Stimulated activated naive CD8-positive, alpha-beta T cell treated with anti-CD3 and anti-CD28 coated beads, Interleukin-15, Interleukin-2, amounts not matched to agents 100 ng/mL and 50 ng/mL, for 24 hours (primary cell): Measurements from ENCODE around the gene SMPD1.
"Not testable (repeated sequence)": the region's sequence is repeated elsewhere in the genome, so short reads cannot be mapped to it uniquely, and the experiment has no call there.

Experiments
- H3K27ac Mint-ChIP-seq: one replicate; pipeline ENCODE4 v1.8.0; 2021; ENCODE audit warnings: mild to moderate bottlenecking, mixed read lengths
- H3K27me3 Mint-ChIP-seq: one replicate; pipeline ENCODE4 v1.8.0; 2021; ENCODE audit warnings: mixed read lengths
- H3K36me3 Mint-ChIP-seq: one replicate; pipeline ENCODE4 v1.8.0; 2021; ENCODE audit warnings: low read depth, mixed read lengths
- H3K4me1 Mint-ChIP-seq: one replicate; pipeline ENCODE4 v1.8.0; 2021; ENCODE audit warnings: low read depth, mixed read lengths
- H3K4me3 Mint-ChIP-seq: one replicate; pipeline ENCODE4 v1.8.0; 2021; ENCODE audit warnings: mild to moderate bottlenecking, mixed read lengths
- H3K9me3 Mint-ChIP-seq: one replicate; pipeline ENCODE4 v1.8.0; 2021; ENCODE audit warnings: mixed read lengths

Gene SMPD1

DNA sequence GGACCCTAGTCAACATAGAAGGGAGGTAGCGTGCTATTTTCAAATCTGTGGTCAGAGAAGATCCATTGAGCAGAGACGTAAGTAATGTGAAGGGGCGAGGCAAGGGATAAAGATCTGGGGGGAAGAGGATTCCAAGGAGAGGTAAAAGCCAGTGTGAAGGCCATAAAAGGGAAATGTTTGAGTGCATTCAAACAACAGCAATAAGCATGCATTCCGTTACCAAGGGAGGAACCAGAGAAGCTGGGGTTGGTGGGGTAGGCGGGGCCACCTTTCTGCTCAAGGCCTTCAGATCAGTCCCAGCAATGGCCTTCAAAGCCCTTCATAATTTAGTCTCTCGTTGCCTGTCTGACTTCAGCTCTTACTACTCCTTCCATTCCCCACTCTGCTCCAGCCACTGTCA is 18.4 kb upstream of the SMPD1 start:
- Mint-ChIP-seq H3K9me3 (no peaks in the 10 kb centered on the region), H3K36me3 (no peaks in the 10 kb centered on the region)

GRCh38 chr11:6377902-6378639 is 12.2 kb upstream of the SMPD1 start:
- Mint-ChIP-seq H3K4me1 (peaks cover 26% of the 10 kb centered on the region), H3K27me3 (no peaks in the 10 kb centered on the region), H3K4me3 (no peak overlapping the region), H3K27ac (no peak overlapping the region), H3K36me3 (no peaks in the 10 kb centered on the region), H3K9me3 (no peaks in the 10 kb centered on the region)

More for the DNA sequence above, 18.4 kb upstream of the SMPD1 start:
- Mint-ChIP-seq H3K27me3 (no peaks in the 10 kb centered on the region), H3K27ac (no peak overlapping the region), H3K4me3 (no peak overlapping the region), H3K4me1 (peaks cover 4% of the 10 kb centered on the region)

DNA sequence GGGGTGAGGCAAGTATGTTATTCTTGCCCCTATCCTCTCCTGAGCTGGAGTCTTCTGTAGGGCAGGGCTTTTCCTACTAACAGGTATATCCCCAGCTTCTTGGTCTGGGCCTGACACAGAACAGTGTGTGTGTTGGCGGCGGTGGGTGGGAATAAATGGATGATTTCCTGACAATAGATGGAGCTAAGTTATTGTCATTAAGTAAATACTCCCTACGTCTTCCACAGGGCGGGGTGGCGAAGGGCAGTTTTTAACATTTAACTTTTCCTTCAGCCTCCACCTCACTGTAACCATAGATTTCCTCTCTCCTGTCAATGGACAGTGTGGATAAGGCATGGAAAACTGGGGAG is 11.7 kb upstream of the SMPD1 start:
- Mint-ChIP-seq H3K9me3 (no peaks in the 10 kb centered on the region), H3K27me3 (no peaks in the 10 kb centered on the region), H3K4me1 (peaks cover 26% of the 10 kb centered on the region), H3K4me3 (no peak overlapping the region), H3K36me3 (no peaks in the 10 kb centered on the region), H3K27ac (no peak overlapping the region)

- Mint-ChIP-seq H3K4me1 (peaks cover 14% of the 10 kb centered on the region), H3K9me3 (no peaks in the 10 kb centered on the region), H3K27ac (no peak overlapping the region), H3K36me3 (no peaks in the 10 kb centered on the region), H3K4me3 (no peak overlapping the region), H3K27me3 (no peaks in the 10 kb centered on the region)
Observed at GRCh38 chr11:6385046-6385777, 5.1 kb upstream of the SMPD1 start.

GRCh38 chr11:6387811-6388599 is 2.3 kb upstream of the SMPD1 start:
- Mint-ChIP-seq H3K4me3 (no peak overlapping the region), H3K27me3 (no peaks in the 10 kb centered on the region), H3K4me1 (peaks cover 36% of the 10 kb centered on the region), H3K27ac (no peak overlapping the region), H3K36me3 (peaks cover 5% of the 10 kb centered on the region), H3K9me3 (no peaks in the 10 kb centered on the region)

- Mint-ChIP-seq H3K27me3 (no peaks in the 10 kb centered on the region), H3K27ac (no peak overlapping the region), H3K9me3 (no peaks in the 10 kb centered on the region), H3K4me3 (no peak overlapping the region), H3K4me1 (peaks cover 38% of the 10 kb centered on the region), H3K36me3 (peaks cover 7% of the 10 kb centered on the region)
Observed at GRCh38 chr11:6388748-6389147, 1.5 kb upstream of the SMPD1 start.

DNA sequence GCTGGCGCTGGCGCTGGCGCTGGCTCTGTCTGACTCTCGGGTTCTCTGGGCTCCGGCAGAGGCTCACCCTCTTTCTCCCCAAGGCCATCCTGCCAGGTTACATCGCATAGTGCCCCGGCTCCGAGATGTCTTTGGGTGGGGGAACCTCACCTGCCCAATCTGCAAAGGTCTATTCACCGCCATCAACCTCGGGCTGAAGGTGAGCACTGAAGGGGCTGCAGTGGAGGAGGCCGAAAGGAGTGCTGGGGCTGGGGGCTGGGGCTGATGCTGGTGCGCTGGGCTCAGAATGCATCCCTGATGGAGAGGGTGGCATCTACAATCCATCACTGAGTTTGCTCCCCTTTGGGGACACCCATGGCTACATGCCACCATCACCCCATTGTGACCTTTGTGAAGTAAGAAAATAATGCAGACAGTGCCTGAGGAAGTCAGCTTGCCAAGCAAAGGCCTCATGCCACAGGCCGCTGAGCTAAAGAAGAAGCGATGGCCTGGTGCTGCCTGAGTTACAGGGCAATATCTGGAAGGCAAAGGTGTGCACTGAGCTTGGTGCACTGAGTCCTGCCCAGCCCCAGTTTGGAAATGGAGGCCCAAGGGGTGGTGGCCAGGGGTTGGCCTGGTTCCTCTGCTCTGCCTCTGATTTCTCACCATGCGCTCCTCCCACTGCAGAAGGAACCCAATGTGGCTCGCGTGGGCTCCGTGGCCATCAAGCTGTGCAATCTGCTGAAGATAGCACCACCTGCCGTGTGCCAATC is 620 bp downstream of the SMPD1 start:
- Mint-ChIP-seq H3K27ac (peak overlapping the region; percentile 75), H3K4me3 (peak overlapping the region; percentile 84), H3K9me3 (no peaks in the 10 kb centered on the region)

DNA sequence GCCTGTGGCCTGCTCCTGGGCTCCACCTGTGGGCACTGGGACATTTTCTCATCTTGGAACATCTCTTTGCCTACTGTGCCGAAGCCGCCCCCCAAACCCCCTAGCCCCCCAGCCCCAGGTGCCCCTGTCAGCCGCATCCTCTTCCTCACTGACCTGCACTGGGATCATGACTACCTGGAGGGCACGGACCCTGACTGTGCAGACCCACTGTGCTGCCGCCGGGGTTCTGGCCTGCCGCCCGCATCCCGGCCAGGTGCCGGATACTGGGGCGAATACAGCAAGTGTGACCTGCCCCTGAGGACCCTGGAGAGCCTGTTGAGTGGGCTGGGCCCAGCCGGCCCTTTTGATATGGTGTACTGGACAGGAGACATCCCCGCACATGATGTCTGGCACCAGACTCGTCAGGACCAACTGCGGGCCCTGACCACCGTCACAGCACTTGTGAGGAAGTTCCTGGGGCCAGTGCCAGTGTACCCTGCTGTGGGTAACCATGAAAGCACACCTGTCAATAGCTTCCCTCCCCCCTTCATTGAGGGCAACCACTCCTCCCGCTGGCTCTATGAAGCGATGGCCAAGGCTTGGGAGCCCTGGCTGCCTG is 1.4 kb downstream of the SMPD1 start:
- Mint-ChIP-seq H3K27ac (peak overlapping the region; percentile 75), H3K27me3 (no peaks in the 10 kb centered on the region), H3K9me3 (no peaks in the 10 kb centered on the region), H3K36me3 (peaks cover 8% of the 10 kb centered on the region), H3K4me1 (peaks cover 38% of the 10 kb centered on the region), H3K4me3 (peak overlapping the region; percentile 84)

More for the DNA sequence above, 620 bp downstream of the SMPD1 start:
- Mint-ChIP-seq H3K36me3 (peaks cover 8% of the 10 kb centered on the region), H3K4me1 (peaks cover 38% of the 10 kb centered on the region), H3K27me3 (no peaks in the 10 kb centered on the region)

DNA sequence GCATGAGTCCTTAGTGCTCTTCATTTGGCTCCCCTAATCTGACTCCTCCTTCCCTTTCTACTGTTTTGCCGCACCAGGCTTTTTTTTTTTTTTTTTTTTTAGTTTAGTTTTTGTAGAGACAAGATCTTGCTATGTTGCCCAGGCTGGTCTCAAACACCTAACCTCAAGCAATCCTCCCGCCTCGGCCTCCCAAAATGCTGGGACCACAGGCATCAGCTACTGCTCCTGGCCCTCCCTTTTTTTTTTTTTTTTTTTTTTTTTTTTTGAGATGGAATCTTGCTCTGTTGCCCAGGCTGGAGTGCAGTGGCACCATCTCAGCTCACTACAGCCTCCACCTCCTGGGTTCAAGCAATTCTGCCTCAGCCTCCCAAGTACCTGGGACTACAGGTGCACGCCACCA is 2.0 kb downstream of the SMPD1 start:
- H3K9me3 Mint-ChIP-seq, H3K4me3 Mint-ChIP-seq, H3K36me3 Mint-ChIP-seq, H3K27ac Mint-ChIP-seq, H3K27me3 Mint-ChIP-seq: not testable (repeated sequence)
- H3K4me1 Mint-ChIP-seq, result peaks cover 38% of the 10 kb centered on the region

DNA sequence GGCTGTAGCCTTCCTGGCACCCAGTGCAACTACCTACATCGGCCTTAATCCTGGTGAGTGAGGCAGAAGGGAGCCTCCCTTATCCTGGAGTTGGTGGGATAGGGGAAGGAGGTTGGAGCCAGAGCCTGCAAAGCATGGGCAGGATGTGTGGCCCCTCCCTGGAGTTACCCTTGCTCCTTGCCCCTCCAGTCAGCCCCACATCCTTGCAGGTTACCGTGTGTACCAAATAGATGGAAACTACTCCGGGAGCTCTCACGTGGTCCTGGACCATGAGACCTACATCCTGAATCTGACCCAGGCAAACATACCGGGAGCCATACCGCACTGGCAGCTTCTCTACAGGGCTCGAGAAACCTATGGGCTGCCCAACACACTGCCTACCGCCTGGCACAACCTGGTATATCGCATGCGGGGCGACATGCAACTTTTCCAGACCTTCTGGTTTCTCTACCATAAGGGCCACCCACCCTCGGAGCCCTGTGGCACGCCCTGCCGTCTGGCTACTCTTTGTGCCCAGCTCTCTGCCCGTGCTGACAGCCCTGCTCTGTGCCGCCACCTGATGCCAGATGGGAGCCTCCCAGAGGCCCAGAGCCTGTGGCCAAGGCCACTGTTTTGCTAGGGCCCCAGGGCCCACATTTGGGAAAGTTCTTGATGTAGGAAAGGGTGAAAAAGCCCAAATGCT is 3.9 kb downstream of the SMPD1 start:
- Mint-ChIP-seq H3K9me3 (no peaks in the 10 kb centered on the region), H3K27ac (no peak overlapping the region), H3K4me1 (peaks cover 35% of the 10 kb centered on the region), H3K27me3 (no peaks in the 10 kb centered on the region), H3K4me3 (no peak overlapping the region), H3K36me3 (peaks cover 17% of the 10 kb centered on the region)

DNA sequence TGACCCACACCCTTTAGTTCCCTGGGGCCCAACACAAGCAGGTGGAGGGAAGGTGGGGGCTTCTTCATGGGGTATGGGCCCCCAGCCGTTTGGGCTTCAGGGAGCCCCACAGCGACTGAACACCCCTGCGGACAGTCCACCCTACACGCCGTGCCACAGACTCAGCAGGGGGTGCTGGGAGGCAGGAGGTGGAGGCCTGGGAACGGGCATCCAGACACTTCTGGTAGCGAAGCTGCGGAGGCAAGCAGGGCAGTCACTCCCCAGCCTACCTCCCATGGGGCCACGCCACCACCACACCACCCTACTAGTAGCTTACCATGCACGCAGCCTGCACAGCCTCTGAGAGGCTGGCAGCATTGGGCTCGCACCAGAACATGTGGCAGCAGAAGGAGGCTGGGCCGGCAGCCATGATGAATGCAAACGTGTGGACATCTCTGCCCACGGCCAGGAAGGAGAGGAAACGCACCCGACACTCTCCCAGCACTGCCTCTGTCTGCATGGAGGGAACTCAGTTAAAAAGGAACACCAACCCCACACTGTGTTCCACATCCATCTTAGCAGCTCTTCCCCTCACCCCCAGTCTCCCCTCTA is 5.3 kb downstream of the SMPD1 start:
- H3K36me3 Mint-ChIP-seq, result peaks cover 26% of the 10 kb centered on the region
- H3K4me3 Mint-ChIP-seq, result no peak overlapping the region
- no peaks in the 10 kb centered on the region for H3K9me3 Mint-ChIP-seq
- H3K27ac Mint-ChIP-seq, result no peak overlapping the region
- H3K27me3 Mint-ChIP-seq, result no peaks in the 10 kb centered on the region
- H3K4me1 Mint-ChIP-seq, result peaks cover 26% of the 10 kb centered on the region

DNA sequence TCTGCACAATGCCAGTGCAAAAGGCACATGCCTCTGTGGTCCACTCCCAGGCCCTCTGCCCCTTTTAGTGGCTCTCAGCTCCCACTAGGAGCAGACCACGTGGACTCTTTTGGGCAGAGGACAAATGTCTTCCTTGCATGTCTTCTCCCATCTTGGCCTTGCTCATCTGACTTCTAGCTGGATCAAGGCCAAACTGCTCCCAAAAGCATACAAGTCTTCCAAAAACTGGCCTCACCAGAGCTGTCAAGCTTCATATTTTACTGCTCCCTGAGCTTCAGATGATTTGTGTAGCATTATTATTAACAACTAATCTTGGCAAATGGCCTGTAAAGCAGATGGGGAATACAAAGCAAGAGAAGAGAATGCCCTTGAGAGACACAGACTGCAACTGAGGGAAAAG is 6.9 kb downstream of the SMPD1 start:
- H3K36me3 Mint-ChIP-seq, result peaks cover 28% of the 10 kb centered on the region
- no peaks in the 10 kb centered on the region for H3K27me3 Mint-ChIP-seq
- peaks cover 26% of the 10 kb centered on the region for H3K4me1 Mint-ChIP-seq
- H3K4me3 Mint-ChIP-seq, result no peak overlapping the region
- H3K27ac Mint-ChIP-seq, result no peak overlapping the region
- H3K9me3 Mint-ChIP-seq, result no peaks in the 10 kb centered on the region

DNA sequence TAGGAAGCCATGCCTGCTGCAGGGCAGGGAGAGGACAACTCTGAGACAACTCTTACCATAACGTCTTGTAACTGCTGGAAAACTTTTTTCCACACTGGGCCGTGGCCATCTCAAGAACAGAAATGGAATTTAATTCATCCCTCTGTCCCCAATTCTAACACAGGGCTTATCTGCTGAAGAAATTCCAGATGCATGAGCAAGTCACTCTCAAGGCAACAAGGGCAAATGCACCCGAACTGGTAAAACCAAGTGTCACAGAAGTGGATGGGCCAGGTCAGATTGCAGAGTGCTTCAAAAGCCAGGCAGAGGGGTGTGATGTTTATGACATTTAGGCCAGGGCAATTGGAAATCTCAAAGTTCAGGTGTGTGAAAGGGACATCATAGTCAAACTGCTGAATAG is 7.4 kb downstream of the SMPD1 start:
- Mint-ChIP-seq H3K4me1 (peaks cover 28% of the 10 kb centered on the region), H3K36me3 (peaks cover 27% of the 10 kb centered on the region), H3K9me3 (no peaks in the 10 kb centered on the region), H3K27me3 (no peaks in the 10 kb centered on the region), H3K4me3 (no peak overlapping the region), H3K27ac (no peak overlapping the region)
